ENCODE data around the gene CCDC57. TPM values are rescaled to one million over a fixed set of nuclear protein-coding genes. Genes with fewer than 3 reads are reported as not detected.

The CCDC57 gene
- total RNA-seq, 4 donors from 2014 or later: 23.5 to 87.5 (median 48.3) TPM

- Histone ChIP-seq H3K4me3 (no peak overlapping the region), H3K36me3 (no peaks in the 10 kb centered on the region), H3K9me3 (no peaks in the 10 kb centered on the region), H3K27me3 (no peaks in the 10 kb centered on the region), H3K4me1 (peaks cover 0 to 7% (median 0%) of the 10 kb centered on the region in 4 donors), H3K27ac (no peak overlapping the region)
- WGBS, 2 donors (ENCODE audit: low coverage in 1 of 2): 93% methylated on average over 12 of the region's 12 CpGs; no CpG with 5 or more reads in 1 of the 2 donors
- TF ChIP-seq POLR2AphosphoS5 (IDR thresholded peaks at IDR 0.05) (no peak), POLR2A (IDR thresholded peaks at IDR 0.05) (no peak), EP300 (IDR thresholded peaks at IDR 0.05; ENCODE audit: low read depth) (no peak)
- TF ChIP-seq, protein P1, sequence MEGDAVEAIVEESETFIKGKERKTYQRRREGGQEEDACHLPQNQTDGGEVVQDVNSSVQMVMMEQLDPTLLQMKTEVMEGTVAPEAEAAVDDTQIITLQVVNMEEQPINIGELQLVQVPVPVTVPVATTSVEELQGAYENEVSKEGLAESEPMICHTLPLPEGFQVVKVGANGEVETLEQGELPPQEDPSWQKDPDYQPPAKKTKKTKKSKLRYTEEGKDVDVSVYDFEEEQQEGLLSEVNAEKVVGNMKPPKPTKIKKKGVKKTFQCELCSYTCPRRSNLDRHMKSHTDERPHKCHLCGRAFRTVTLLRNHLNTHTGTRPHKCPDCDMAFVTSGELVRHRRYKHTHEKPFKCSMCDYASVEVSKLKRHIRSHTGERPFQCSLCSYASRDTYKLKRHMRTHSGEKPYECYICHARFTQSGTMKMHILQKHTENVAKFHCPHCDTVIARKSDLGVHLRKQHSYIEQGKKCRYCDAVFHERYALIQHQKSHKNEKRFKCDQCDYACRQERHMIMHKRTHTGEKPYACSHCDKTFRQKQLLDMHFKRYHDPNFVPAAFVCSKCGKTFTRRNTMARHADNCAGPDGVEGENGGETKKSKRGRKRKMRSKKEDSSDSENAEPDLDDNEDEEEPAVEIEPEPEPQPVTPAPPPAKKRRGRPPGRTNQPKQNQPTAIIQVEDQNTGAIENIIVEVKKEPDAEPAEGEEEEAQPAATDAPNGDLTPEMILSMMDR (IDR thresholded peaks at IDR 0.05): no peak
- no peak for DNase-seq
- in situ Hi-C loops (cut with MboI; ENCODE audit: low pct_ligation_motif_present in 1 of 4, low pct_unique_long_range_greater_than_20kb in 1 of 4, low sequenced_read_pairs in 3 of 4): no loop called here
- intact Hi-C loops (cut with DNase I; ENCODE audit: low total_unique reads): no loop called here
These were observed 13.1 kb downstream of the CCDC57 start for GRCh38 chr17:82199496-82199895.

DNA sequence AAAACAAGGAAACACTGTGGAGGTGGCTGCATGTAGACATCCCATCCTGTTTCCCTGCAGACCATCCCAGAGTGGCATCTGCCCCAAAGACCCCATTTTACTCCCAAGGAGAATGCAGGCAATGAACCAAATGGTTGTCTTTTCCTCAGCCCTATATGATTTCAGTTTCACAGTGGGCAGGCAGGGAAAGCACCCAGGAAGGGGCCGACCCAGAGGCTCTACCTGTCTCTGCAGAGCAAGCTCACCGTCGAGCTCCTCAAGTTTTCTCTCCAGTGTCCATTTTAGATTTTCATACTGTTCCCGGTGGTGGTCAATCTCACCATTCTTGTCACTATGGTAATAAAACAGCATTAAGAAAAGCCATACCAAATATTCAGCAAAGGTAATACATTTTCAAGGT, 14.6 kb downstream of the CCDC57 start:
- TF ChIP-seq POLR2AphosphoS5 (IDR thresholded peaks at IDR 0.05): no peak
- no peak for TF ChIP-seq EP300 (IDR thresholded peaks at IDR 0.05; ENCODE audit: low read depth)
- in situ Hi-C loops (cut with MboI; ENCODE audit: low pct_ligation_motif_present in 1 of 4, low pct_unique_long_range_greater_than_20kb in 1 of 4, low sequenced_read_pairs in 3 of 4): no loop called here
- no peak overlapping the region for H3K4me3 ChIP-seq
- H3K4me1 ChIP-seq: peaks cover 0 to 19% (median 3%) of the 10 kb centered on the region in 4 donors
- no peaks in the 10 kb centered on the region for H3K9me3 ChIP-seq
- no peak for DNase-seq
- no peaks in the 10 kb centered on the region for H3K27me3 ChIP-seq
- intact Hi-C loops (cut with DNase I; ENCODE audit: low total_unique reads): no loop called here
- WGBS, 2 donors (ENCODE audit: low coverage in 1 of 2): 78% methylated on average over 4 of the region's 4 CpGs; no CpG with 5 or more reads in 1 of the 2 donors
- H3K27ac ChIP-seq: no peak overlapping the region
- no peaks in the 10 kb centered on the region for H3K36me3 ChIP-seq

DNA sequence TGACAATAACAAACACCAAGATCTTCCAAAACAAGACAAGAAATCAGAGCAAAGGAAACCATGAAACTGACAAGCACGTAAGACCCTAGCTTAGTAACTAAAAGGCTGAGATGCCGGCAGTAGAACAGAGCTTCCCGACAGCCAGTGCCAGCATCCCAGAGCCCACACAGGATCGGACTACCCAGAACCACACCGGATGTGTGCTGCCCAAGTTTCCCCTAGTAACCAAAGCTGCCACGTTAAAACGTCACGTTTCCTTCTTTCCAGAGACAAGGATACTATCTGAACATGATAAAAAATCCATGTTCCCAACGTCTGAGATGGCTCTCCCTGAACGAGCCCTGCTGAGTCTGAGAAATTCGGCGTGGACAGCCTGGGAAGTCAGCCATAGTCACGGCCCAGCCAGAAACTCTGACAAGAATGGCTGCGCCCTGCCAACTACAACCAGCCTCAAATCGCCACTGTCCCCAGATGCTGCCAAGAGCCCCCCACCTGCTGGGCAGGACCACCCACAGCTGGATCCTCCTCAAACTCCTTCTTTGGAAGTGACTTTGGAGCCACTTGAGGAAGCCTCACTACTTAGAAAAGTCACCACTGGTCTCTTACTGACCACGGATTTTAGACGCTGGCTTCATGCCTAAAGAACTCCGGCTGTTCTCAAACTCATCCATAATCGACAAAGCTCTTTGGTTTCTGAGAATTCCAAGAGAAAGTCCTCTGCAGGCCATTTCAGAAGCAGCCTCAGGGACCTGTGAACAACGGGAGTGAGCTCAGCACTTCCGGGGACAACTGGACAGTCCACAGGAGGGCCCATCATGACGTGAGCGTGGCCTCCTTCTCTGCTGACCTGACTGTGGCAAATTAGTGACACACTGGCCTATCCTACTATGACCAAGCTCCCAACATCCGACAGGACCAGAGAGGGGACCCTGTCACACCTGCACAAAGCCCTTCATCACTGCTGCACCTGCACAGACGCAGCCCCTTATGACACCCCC, 16.7 kb downstream of the CCDC57 start:
- 75 to 80% methylated on average over 2 to 25 of the region's 25 CpGs for WGBS, 2 donors (ENCODE audit: low coverage in 1 of 2)
- H3K36me3 ChIP-seq: no peaks in the 10 kb centered on the region
- H3K4me1 ChIP-seq: peaks cover 0 to 25% (median 5%) of the 10 kb centered on the region in 4 donors
- H3K4me3 ChIP-seq: no peak overlapping the region
- H3K9me3 ChIP-seq: no peaks in the 10 kb centered on the region
- intact Hi-C loops (cut with DNase I; ENCODE audit: low total_unique reads): no loop called here
- TF ChIP-seq POLR2AphosphoS5 (IDR thresholded peaks at IDR 0.05): no peak
- DNase-seq: no peak
- H3K27ac ChIP-seq: peak overlapping the region in 3 of 4 donors; percentile 3 to 37 (median 37)
- no peaks in the 10 kb centered on the region for H3K27me3 ChIP-seq
- in situ Hi-C loops (cut with MboI; ENCODE audit: low pct_ligation_motif_present in 1 of 4, low pct_unique_long_range_greater_than_20kb in 1 of 4, low sequenced_read_pairs in 3 of 4): no loop called here

DNA sequence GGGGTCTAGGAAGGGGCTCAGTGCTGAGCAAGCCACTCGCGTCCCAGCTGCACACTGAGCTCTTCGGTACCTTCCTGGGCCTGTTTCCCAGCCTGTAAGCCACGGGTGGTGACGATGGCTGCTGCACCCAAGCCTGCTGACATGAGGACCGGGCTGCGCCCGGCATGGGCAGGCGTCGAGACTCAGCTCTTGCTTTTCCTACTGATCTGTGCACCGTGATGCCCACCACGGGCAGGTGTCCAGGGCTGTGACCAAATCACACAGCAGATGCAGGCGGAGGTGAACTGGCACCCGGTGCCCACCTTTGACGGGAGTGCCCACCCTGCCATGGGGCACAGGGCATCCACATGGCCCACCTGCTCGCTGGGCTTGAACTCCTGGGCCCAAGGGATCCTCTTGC, 17.9 kb downstream of the CCDC57 start:
- Histone ChIP-seq H3K9me3 (no peaks in the 10 kb centered on the region), H3K27ac (no peak overlapping the region), H3K27me3 (no peaks in the 10 kb centered on the region), H3K4me3 (no peak overlapping the region), H3K36me3 (no peaks in the 10 kb centered on the region), H3K4me1 (peaks cover 0 to 25% (median 5%) of the 10 kb centered on the region in 4 donors)
- intact Hi-C loops (cut with DNase I; ENCODE audit: low total_unique reads): no loop called here
- DNase-seq: no peak
- WGBS, 2 donors (ENCODE audit: low coverage in 1 of 2): 89% methylated on average over 16 of the region's 16 CpGs; no CpG with 5 or more reads in 1 of the 2 donors
- TF ChIP-seq EP300 (IDR thresholded peaks at IDR 0.05; ENCODE audit: low read depth): no peak
- in situ Hi-C loops (cut with MboI; ENCODE audit: low pct_ligation_motif_present in 1 of 4, low pct_unique_long_range_greater_than_20kb in 1 of 4, low sequenced_read_pairs in 3 of 4): no loop called here

DNA sequence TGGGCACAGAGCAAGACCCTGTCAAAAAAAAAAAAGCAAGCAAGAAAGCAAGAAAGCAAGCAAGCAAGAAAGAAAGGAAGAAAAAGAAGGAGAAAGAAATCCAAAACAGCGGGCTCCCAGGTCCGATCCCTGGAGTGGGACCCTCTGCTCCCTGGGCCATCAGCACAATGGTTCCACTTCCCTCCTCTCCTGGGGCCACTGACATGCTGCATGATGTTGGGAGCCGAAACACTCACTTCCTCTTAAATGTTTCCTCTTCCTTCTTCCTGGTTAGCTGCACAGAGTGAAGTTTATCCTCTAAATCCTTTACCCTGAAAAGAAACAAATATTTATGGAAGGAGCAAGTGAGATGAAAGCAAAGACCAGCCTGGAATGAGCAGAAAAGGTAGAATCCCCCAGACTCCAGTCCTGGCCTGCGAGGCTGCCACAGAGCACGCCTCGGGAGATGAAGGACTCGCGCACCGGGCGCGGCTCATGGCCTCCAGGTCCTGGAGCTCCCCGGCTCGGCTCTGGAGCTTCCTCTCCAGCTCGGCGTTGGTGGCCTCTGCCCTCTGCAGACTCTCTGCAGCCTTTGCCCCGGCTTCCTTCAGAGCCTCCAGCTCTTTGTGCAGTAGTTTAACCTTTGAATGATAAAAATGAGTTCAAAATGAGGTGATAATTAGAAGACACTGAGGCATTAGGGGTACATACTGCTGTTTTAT, 19.0 kb downstream of the CCDC57 start:
- WGBS, 2 donors (ENCODE audit: low coverage in 1 of 2): 64 to 69% methylated on average over 3 to 16 of the region's 16 CpGs
- Histone ChIP-seq H3K4me3 (no peak overlapping the region), H3K27ac (peak overlapping the region; percentile 4 to 66 (median 58)), H3K9me3 (no peaks in the 10 kb centered on the region), H3K36me3 (no peaks in the 10 kb centered on the region), H3K4me1 (peaks cover 0 to 25% (median 5%) of the 10 kb centered on the region in 4 donors), H3K27me3 (no peaks in the 10 kb centered on the region)
- no peak for TF ChIP-seq POLR2A (IDR thresholded peaks at IDR 0.05)
- TF ChIP-seq, protein P1 (IDR thresholded peaks at IDR 0.05): no peak
- no peak for TF ChIP-seq EP300 (IDR thresholded peaks at IDR 0.05; ENCODE audit: low read depth)
- TF ChIP-seq POLR2AphosphoS5 (IDR thresholded peaks at IDR 0.05): no peak
- peak; percentile 67 for DNase-seq
- in situ Hi-C loops (cut with MboI; ENCODE audit: low pct_ligation_motif_present in 1 of 4, low pct_unique_long_range_greater_than_20kb in 1 of 4, low sequenced_read_pairs in 3 of 4): no loop called here
- intact Hi-C loops (cut with DNase I; ENCODE audit: low total_unique reads): no loop called here

All from transverse colon (tissue), 4 donors.